HL-60 (cell line): ENCODE results near the gene CERS2.

ENCODE experiments used
- CTCF ChIP-seq: IDR thresholded peaks from one replicate; pipeline ENCODE4 v1.5.1; 2011; ENCODE audit warnings: low read length, control low read depth, inconsistent platforms; ENCODE audit not compliant: insufficient read depth
- POLR2AphosphoS5 ChIP-seq: IDR thresholded peaks from 2 replicates; pipeline ENCODE4 v1.6.1; 2012; ENCODE audit warnings: low read depth
- REST ChIP-seq: IDR thresholded peaks from 2 replicates; pipeline ENCODE4 v1.6.1; 2012; ENCODE audit warnings: low read depth; ENCODE audit not compliant: insufficient replicate concordance

- TF ChIP-seq CTCF (no peak), POLR2AphosphoS5 (no peak), REST (no peak)
Measured at GRCh38 chr1:150994248-150994647, 19.6 kb upstream of the CERS2 start.
